Natural killer cell (primary cell): ENCODE results near the gene ZNF471. TPM values are rescaled to one million over a fixed set of nuclear protein-coding genes. Genes with fewer than 3 reads are reported as not detected.
A peak's percentile ranks its signal among the peaks of the same experiment; 100 is the strongest.

Experiments
- ATAC-seq, 3 donors: fragments of 150-1000 bp in 2 of 3; fragments of 200-7000 bp in 1 of 3; cut with Tn5 transposase; 1 replicate in 1 of 3; 2 replicates in 2 of 3; pipeline ENCODE4 v1.10.0; 2021; ENCODE audit warnings: mild to moderate bottlenecking in 2 of 3, moderate library complexity in 2 of 3
- DNase-seq, 2 donors: peaks; one replicate each; pipeline versions ENCODE4 v3.0.0 to v3.0.0-alpha.2; 2013 to 2021; ENCODE audit warnings: mixed read lengths in 1 of 2
- H3K27ac ChIP-seq: one replicate; pipeline ENCODE4 v1.5.1; 2013; ENCODE audit warnings: mild to moderate bottlenecking, low read length
- H3K27me3 ChIP-seq: one replicate; pipeline ENCODE4 v1.6.1; 2013; ENCODE audit warnings: low read length; ENCODE audit not compliant: control insufficient read depth, insufficient read depth
- H3K36me3 ChIP-seq: one replicate; pipeline ENCODE4 v1.6.1; 2013; ENCODE audit warnings: low read length; ENCODE audit not compliant: control insufficient read depth, insufficient read depth
- H3K4me1 ChIP-seq: one replicate; pipeline ENCODE4 v1.6.1; 2013; ENCODE audit warnings: low read length; ENCODE audit not compliant: control insufficient read depth, insufficient read depth
- H3K4me3 ChIP-seq: one replicate; pipeline ENCODE4 v1.5.1; 2013; ENCODE audit warnings: low read length
- H3K9me3 ChIP-seq: one replicate; pipeline ENCODE4 v1.6.1; 2013; ENCODE audit warnings: low read length; ENCODE audit not compliant: control insufficient read depth, insufficient read depth
- H3K27ac Mint-ChIP-seq, 2 donors: one replicate each; pipeline ENCODE4 v1.8.0; 2022; ENCODE audit warnings: mild to moderate bottlenecking in 2 of 2, mixed read lengths in 2 of 2, moderate library complexity in 1 of 2
- H3K27me3 Mint-ChIP-seq, 2 donors: one replicate each; pipeline ENCODE4 v1.8.0; 2022; ENCODE audit warnings: low read depth in 2 of 2, mixed read lengths in 2 of 2
- H3K36me3 Mint-ChIP-seq: one replicate; pipeline ENCODE4 v1.8.0; 2022; ENCODE audit warnings: mixed read lengths
- H3K4me1 Mint-ChIP-seq, 2 donors: one replicate each; pipeline ENCODE4 v1.8.0; 2022; ENCODE audit warnings: mixed read lengths in 2 of 2
- H3K4me3 Mint-ChIP-seq: one replicate; pipeline ENCODE4 v1.8.0; 2022; ENCODE audit warnings: mild to moderate bottlenecking, moderate library complexity, mixed read lengths
- H3K9me3 Mint-ChIP-seq, 2 donors: one replicate each; pipeline ENCODE4 v1.8.0; 2022; ENCODE audit warnings: mixed read lengths in 2 of 2
- CTCF ChIP-seq: fragments of 200-600 bp; IDR thresholded peaks from one replicate; pipeline ENCODE4 v1.8.0; 2022; ENCODE audit warnings: antibody characterized with exemption
- WGBS: methylation state at CpG from one replicate; pipeline ENCODE4 v1.1.7; 2013; ENCODE audit warnings: missing lambda C conversion rate; ENCODE audit not compliant: insufficient coverage; 5-methylcytosine and 5-hydroxymethylcytosine counted together
- intact Hi-C: fragments of 100-400 bp; cut with micrococcal nuclease; formaldehyde crosslinking; loops from one replicate; pipeline ENCODE4 v1.14.2; 2022
- total RNA-seq, 4 donors: library from RNA; stranded (reverse); fragments of 120-200 nt in 1 of 4; gene quantifications; one replicate each; pipeline versions ENCODE4 v1.2.3 to v1.2.4, GENCODE V29; 2013 to 2022

The ZNF471 gene
- total RNA-seq, 3 donors from 2014 or later (not counting 1 experiment from before 2014, with no cell fraction given), result 0.33 to 1.0 (median 0.48) TPM

- Mint-ChIP-seq H3K36me3 (peaks cover 54% of the 10 kb centered on the region), H3K4me3 (peak overlapping the region; percentile 92), H3K27ac (peak overlapping the region; percentile 83 to 92), H3K4me1 (peaks cover 13% of the 10 kb centered on the region in 2 donors), H3K27me3 (no peaks in the 10 kb centered on the region), H3K9me3 (peaks cover 10 to 28% of the 10 kb centered on the region in 2 donors)
- Histone ChIP-seq H3K4me3 (peak overlapping the region; percentile 95), H3K9me3 (peaks cover 55% of the 10 kb centered on the region), H3K27me3 (no peaks in the 10 kb centered on the region), H3K27ac (peak overlapping the region; percentile 82), H3K36me3 (peaks cover 7% of the 10 kb centered on the region), H3K4me1 (peaks cover 13% of the 10 kb centered on the region)
- TF ChIP-seq CTCF, result no peak
- intact Hi-C loops, result loop anchor here (1.0 kb wide), 2 partner anchors 28 to 29 kb away; partner anchors contain the start of genes ZFP28 and ZNF71
- DNase-seq, result no peak
- WGBS, result 3% methylated on average over 23 of the region's 23 CpGs
- peak; percentile 18 to 32 (median 29) for ATAC-seq
These were observed 59.2 kb downstream of the ZNF471 start for GRCh38 chr19:56566904-56567273.

- H3K4me1 Mint-ChIP-seq, result peaks cover 13% of the 10 kb centered on the region in 2 donors
- H3K9me3 ChIP-seq, result peaks cover 52% of the 10 kb centered on the region
- H3K36me3 ChIP-seq, result peaks cover 7% of the 10 kb centered on the region
- peak within 1 kb of the TSS; percentile 92 for H3K4me3 Mint-ChIP-seq
- ATAC-seq, result peak; percentile 96 to 97 (median 96)
- peak within 1 kb of the TSS; percentile 82 for H3K27ac ChIP-seq
- intact Hi-C loops, result loop anchor here (1.0 kb wide), 2 partner anchors 28 to 29 kb away; partner anchors contain the start of genes ZFP28 and ZNF71
- peaks cover 55% of the 10 kb centered on the region for H3K36me3 Mint-ChIP-seq
- H3K9me3 Mint-ChIP-seq, result peaks cover 10 to 25% of the 10 kb centered on the region in 2 donors
- no peak for TF ChIP-seq CTCF
- peak; percentile 85 to 90 for DNase-seq
- WGBS, result 10% methylated on average over 66 of the region's 66 CpGs
- peak within 1 kb of the TSS; percentile 83 to 92 for H3K27ac Mint-ChIP-seq
- peak within 1 kb of the TSS; percentile 95 for H3K4me3 ChIP-seq
- peaks cover 13% of the 10 kb centered on the region for H3K4me1 ChIP-seq
- H3K27me3 ChIP-seq, result no peaks in the 10 kb centered on the region
- H3K27me3 Mint-ChIP-seq, result no peaks in the 10 kb centered on the region
These were observed 59.8 kb downstream of the ZNF471 start, which contains the start of gene ZNF470 for GRCh38 chr19:56567274-56568120. Gene ZNF470 (plus strand): TSS chr19:56567468. CDS start chr19:56570312, 2,844 bp downstream.

GRCh38 chr19:56572589-56572988 is 64.9 kb downstream of the ZNF471 start:
- peaks cover 6% of the 10 kb centered on the region in 2 donors for H3K4me1 Mint-ChIP-seq
- no peak for TF ChIP-seq CTCF
- no peak overlapping the region for H3K27ac Mint-ChIP-seq
- intact Hi-C loops, result no loop called here
- H3K9me3 Mint-ChIP-seq, result peaks cover 5 to 32% of the 10 kb centered on the region in 2 donors
- H3K27ac ChIP-seq, result no peak overlapping the region
- peaks cover 28% of the 10 kb centered on the region for H3K36me3 ChIP-seq
- H3K36me3 Mint-ChIP-seq, result peaks cover 75% of the 10 kb centered on the region
- no peak overlapping the region for H3K4me3 Mint-ChIP-seq
- H3K9me3 ChIP-seq, result peaks cover 53% of the 10 kb centered on the region
- no peak overlapping the region for H3K4me3 ChIP-seq
- H3K27me3 ChIP-seq, result no peaks in the 10 kb centered on the region
- ATAC-seq (no peak), DNase-seq (no peak)
- H3K4me1 ChIP-seq, result peaks cover 8% of the 10 kb centered on the region
- no peaks in the 10 kb centered on the region for H3K27me3 Mint-ChIP-seq
- WGBS, result 90% methylated on average over 2 of the region's 2 CpGs
